GM19467 (cell line): ENCODE results near the gene KDM3B.

Source experiments
- ATAC-seq: cut with Tn5 transposase; IDR thresholded peaks from one replicate; pipeline ENCODE4 v1.9.1; 2021; ENCODE audit warnings: mild to moderate bottlenecking, moderate library complexity; ENCODE audit not compliant: unreplicated experiment

The KDM3B gene

DNA sequence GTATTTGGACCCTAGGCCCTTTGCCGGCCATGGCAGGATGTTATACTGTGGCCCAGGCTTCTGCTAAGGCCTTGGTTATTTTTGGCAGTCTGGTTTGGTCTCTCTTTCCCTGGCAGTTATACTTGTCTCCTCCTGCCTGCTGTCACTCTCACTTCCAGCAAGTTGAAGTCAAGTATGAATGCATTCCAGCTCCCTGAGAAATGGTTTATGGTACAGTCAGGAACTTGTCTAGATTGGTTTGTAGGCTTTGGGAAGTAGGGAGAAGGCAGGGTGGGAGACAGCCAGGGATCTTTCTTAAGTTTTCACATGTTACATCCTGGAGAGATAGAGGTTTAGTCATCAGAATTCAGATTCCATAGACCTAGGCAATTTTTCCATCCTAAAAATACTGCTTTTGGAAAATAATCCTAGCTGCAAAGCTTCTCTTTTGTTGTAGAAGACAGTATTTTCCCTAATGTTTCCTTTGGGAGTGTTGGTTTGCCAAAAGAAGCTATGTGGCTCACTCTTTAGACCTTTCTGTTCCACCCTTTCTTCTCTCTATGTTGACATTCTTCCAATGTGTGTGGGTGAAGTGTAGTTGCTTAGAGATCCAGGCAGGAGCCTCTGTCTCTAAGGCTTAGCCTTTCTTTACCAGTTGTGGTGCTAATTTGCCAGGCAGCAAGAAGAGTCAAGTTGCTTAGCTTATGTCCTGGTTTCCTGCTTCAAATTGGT is 2.5 kb upstream of the KDM3B start:
- no peak for ATAC-seq

DNA sequence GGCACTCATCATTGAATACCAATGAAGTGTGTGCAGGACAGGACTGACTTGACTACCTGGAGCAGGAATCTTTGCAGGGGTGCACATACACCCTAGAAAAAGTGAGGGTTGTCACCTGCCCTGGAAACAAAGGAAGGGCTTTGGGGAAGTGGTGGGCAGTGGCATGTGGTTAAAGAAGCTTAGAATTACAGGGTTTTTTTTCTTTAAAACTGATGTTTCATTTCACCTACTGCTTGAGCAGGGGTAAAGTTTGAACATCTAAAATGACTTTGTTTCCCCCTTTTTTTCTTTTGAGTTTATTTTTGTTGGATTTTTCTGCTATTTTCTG is 2.0 kb upstream of the KDM3B start:
- no peak for ATAC-seq

DNA sequence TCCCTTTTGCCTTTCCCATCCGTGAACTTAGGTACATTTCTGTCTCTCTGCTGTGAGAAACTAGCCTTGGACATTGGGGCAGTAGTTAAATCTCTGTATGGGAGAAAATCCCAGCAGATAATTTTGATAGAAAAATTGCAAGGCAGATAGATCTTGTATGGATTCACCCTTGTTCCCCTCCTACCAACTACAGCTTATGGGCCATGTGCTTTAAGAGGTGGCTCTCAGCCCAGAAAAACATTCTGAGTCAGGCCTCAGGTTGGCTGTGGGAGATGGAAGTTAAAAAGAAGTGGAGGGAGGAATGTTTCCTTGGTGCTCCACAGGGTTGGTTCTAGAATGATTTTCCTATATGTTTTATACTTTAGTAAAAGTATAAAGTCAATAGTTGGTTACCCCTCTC is 1.4 kb upstream of the KDM3B start:
- ATAC-seq, result no peak

GRCh38 chr5:138351517-138351916 is 968 bp upstream of the KDM3B start:
- ATAC-seq, result no peak

DNA sequence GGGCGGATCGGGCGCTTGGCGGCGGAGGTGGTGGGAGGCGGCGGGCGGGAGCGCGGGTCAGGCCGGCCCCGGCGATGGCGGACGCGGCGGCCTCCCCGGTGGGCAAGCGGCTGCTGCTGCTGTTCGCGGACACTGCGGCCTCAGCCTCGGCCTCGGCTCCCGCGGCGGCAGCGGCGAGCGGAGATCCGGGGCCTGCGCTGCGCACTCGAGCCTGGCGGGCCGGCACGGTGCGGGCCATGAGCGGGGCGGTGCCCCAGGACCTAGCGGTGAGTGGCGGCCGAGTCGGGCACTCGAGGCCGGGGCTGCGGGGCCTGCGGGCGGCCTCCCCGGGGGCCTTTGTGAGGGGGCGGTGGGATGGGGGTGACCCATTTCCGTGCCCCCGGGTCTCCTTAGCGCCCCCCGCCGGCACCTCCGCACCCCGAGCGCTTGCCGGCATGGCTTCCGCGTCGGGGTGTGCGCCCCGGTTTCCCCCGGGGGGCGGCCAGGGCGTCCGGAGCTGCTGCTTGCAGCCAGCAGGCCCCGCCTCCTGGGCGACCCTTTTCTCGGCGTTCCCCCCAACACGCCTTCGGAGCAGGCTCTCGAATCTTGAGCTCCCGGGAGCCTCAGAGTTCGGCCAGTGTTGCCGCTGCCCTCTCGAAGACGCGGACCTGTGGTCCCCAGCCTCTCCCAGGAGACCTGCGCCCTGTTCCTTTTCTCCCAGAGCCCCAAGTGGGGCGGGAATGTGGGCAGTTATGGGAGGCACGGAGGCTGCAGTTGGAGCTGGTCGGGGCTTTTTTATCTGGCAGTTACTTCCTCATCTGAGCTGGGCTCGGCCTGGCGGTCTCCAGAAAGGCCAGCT is 456 bp downstream of the KDM3B start:
- peak; percentile 36 for ATAC-seq

DNA sequence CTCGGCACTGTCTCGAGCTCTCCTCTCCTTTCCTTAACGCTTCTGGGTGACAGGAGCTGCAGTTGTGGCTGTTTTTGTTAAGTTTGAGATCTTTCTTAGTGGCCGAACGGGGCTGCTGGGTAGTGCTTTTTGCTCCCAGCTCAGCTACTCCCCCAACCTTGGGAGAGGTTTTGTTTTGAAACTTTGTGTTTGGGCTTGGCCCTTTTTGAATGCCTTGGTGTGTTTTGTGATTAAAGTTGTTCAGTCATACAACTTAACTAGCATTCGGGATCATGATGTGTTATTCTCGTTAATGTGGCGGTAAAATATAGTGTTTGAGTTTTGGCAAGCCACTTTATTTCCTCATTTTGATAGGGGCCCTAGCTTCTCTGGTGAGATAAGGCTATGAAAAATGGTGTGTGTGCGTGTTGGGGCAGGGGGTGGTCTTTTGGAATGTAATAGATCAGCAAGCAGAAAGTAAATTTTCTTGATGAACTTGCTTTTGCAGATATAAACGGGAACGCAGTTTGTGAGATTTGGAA is 1.1 kb downstream of the KDM3B start:
- ATAC-seq, result no peak

DNA sequence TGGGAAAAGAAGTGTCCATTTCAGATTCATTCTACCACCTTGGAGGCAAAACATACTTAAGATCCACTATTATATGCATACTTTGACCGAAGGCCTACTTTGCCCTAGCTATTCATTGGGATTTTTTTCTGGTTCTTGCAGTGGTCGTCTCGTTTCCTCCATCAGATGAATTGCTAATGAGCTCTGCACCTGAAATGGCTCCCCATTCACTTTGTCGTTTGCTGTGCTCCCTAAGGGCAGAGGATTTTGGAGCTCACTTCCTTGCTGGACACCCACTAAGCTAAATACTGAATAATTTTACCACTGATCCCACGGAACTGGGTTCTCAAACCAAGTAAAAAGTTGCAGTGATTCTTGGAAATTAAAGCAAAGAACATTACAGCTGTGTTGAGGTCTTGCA is 1.9 kb downstream of the KDM3B start:
- ATAC-seq, result no peak

DNA sequence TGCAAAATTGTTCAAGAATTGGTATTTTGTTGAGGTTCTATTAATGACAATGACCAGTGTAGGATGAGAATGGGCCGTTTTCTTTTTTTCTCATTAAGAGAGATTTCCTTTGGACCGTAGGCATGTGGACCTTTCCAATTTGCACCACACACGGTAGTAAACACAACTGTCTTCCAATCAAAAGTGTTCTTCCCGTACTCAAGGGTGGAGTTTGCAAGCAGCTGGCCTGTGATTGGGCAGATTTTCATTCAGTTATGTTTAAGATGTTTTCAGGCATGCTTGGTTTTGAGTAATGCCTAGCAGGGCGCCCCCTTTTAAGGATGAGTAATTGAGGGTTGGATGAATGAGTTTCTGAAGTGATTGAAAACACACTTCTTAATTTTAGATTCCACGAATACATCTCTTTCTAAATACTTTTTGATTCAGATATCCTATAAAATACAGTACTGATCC is 2.5 kb downstream of the KDM3B start:
- ATAC-seq, result no peak

DNA sequence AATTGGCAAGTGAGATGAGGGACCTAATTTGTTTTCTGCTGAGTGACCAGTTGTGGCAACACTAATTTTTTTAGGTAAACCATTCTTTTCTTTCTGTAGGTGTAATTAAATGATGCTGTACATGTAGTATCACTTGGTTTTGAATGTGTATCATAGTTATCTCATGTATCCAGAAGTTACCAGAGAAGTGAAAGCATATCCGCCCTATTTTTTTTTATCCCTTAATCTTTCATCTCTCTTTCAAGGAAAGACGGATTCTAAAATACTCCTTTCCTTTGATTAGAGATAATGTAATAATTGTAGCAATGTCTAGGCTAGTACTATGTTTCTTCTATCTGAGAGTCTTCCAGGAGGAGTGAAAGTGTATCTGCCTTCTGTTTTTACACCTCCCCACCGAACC is 7.1 kb downstream of the KDM3B start:
- ATAC-seq, result no peak

DNA sequence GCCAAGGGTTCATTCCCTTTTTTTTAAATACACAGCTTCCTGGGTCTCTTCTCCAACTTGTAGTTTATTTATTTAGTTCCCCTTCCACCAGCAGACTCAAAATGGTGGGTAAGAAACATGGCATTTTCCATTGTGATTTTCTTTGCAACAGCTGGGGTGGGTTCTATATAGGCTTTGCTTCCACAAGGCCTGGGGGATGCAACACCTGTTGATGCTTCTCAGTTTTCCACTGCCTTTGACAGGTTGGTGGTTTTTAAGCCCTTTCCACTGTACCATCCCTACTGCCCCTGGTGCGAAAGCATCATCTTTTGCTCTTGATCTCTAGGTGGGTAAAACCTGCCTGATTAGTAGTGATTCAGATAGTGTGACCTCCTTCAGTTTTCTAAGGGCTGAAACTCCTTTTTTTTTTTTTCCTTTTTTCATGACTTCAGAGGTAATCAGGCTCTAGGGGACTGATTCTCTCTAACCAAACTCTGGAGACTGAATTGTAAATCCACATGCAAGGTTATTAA is 8.5 kb downstream of the KDM3B start:
- ATAC-seq, result no peak

DNA sequence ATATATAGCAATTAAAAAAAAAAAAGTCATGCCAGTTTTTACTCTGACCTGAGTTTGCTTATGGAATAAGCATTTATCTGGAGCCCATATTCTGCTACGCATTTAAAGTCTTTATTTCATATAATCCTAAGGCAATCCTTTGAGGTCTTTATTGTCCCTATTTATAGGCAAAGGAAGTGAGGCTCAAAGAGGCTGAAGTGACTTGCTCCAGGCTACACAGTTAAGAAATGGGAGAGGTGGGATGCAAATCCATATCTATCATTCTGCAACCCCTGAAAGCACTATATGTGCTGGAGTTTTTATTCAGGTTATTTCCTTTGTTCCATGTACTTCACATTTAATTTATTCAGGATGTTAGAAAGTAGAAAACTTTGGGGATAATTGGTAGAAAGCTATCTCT is 12.1 kb downstream of the KDM3B start:
- no peak for ATAC-seq

- no peak for ATAC-seq
Measured at GRCh38 chr5:138366632-138367382, 14.3 kb downstream of the KDM3B start.

GRCh38 chr5:138369261-138369660 is 16.8 kb downstream of the KDM3B start:
- no peak for ATAC-seq

DNA sequence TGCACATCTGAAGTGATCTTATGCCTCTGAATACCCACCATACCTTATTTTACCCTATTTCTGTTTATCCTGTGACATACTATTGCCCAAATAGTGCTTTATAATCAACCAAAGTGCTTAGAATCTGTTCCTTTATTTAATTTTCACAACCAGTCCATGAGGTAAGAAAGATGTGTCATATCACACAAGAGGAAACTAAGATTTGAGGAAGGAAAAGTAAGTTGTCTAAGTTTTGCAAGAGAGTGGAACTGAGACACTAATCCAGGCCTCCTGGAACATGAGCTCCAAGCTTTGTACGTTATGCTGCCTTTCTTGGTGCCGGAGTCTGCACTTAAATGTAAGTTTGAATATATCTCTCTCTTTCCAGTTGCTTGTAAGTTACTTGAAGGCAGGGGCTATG is 17.2 kb downstream of the KDM3B start:
- no peak for ATAC-seq

DNA sequence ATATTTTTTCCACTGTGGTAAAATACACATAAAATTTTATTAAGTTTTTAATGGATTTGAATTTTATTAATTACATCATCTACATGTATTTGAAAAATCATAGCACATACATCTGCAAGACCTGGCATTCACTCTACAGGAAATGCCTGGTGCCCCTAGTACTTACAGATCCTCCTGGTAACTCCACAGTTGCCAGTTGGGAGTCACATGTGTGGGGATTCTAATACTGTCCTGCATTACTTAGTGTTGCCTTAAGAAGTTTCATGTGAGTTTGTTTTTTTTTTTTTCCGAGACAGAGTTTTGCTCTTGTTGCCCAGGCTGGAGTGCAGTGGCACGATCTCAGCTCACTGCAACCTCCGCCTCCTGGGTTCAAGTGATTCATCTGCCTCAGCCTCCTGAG is 18.1 kb downstream of the KDM3B start:
- ATAC-seq, result no peak

DNA sequence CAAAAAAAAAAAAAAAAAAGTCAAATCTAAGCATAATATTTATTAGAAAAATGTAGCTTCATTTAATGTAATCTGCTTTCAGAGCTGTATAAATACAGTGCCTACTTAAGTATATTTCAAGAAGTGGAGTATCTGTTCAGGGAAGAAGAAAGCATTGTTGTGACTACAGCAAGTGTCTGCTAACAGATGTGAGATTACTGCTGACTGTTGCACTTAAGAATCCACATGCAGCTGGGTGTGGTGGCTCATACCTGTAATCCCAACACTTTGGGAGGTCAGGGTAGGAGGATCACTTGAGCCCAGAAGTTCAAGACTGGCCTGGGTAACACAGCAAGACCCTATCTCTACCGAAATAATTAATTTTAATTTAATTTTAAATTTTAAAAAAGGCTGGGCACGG is 19.0 kb downstream of the KDM3B start:
- ATAC-seq, result no peak

GRCh38 chr5:138372225-138372624 is 19.7 kb downstream of the KDM3B start:
- no peak for ATAC-seq

- no peak for ATAC-seq
Measured at GRCh38 chr5:138372653-138373052, 20.2 kb downstream of the KDM3B start.

GRCh38 chr5:138382347-138382746 is 29.9 kb downstream of the KDM3B start:
- ATAC-seq, result no peak

DNA sequence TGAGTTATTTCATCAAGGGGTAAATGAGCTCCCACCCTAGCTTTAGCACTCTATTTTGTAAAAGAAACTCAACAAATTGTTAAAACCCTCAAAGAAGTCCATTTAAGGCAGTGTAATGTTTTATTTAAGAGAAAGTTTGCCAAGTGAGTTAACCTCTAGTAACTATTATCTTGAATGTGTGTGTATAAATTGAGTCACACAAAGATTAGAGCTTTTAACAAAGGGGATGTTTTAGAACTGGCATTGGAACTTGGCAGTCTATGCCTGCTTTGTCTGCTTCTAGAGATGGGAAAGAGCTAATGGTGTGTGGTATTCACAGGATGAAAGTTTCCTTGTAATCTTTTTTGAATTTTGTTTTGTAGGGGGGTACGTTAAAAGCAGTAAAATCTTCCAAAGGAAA is 33.2 kb downstream of the KDM3B start:
- ATAC-seq, result no peak

GRCh38 chr5:138386290-138386689 is 33.8 kb downstream of the KDM3B start:
- no peak for ATAC-seq
